Measurements from ENCODE around the gene RNF217.

GRCh38 chr6:125074120-125074519, 111.9 kb downstream of the RNF217 start:
- TF ChIP-seq ZC3H10 (CRISPR knock-in tag; IDR thresholded peaks at IDR 0.05) (no peak), PATZ1 (CRISPR knock-in tag; IDR thresholded peaks at IDR 0.05; ENCODE audit: borderline replicate concordance) (no peak), ZFP30 (CRISPR knock-in tag; IDR thresholded peaks at IDR 0.05) (no peak), ESRRG (CRISPR knock-in tag; IDR thresholded peaks at IDR 0.05) (no peak), ZNF70 (CRISPR knock-in tag; IDR thresholded peaks at IDR 0.05) (no peak), TCF4 (CRISPR knock-in tag; IDR thresholded peaks at IDR 0.05; ENCODE audit: borderline replicate concordance) (no peak), ZFP3 (CRISPR knock-in tag; IDR thresholded peaks at IDR 0.05) (no peak)
- TF ChIP-seq, protein P1, sequence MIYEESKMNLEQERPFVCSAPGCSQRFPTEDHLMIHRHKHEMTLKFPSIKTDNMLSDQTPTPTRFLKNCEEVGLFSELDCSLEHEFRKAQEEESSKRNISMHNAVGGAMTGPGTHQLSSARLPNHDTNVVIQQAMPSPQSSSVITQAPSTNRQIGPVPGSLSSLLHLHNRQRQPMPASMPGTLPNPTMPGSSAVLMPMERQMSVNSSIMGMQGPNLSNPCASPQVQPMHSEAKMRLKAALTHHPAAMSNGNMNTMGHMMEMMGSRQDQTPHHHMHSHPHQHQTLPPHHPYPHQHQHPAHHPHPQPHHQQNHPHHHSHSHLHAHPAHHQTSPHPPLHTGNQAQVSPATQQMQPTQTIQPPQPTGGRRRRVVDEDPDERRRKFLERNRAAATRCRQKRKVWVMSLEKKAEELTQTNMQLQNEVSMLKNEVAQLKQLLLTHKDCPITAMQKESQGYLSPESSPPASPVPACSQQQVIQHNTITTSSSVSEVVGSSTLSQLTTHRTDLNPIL (CRISPR knock-in tag; IDR thresholded peaks at IDR 0.05; ENCODE audit: low read depth) = no peak
- TF ChIP-seq, protein P2, sequence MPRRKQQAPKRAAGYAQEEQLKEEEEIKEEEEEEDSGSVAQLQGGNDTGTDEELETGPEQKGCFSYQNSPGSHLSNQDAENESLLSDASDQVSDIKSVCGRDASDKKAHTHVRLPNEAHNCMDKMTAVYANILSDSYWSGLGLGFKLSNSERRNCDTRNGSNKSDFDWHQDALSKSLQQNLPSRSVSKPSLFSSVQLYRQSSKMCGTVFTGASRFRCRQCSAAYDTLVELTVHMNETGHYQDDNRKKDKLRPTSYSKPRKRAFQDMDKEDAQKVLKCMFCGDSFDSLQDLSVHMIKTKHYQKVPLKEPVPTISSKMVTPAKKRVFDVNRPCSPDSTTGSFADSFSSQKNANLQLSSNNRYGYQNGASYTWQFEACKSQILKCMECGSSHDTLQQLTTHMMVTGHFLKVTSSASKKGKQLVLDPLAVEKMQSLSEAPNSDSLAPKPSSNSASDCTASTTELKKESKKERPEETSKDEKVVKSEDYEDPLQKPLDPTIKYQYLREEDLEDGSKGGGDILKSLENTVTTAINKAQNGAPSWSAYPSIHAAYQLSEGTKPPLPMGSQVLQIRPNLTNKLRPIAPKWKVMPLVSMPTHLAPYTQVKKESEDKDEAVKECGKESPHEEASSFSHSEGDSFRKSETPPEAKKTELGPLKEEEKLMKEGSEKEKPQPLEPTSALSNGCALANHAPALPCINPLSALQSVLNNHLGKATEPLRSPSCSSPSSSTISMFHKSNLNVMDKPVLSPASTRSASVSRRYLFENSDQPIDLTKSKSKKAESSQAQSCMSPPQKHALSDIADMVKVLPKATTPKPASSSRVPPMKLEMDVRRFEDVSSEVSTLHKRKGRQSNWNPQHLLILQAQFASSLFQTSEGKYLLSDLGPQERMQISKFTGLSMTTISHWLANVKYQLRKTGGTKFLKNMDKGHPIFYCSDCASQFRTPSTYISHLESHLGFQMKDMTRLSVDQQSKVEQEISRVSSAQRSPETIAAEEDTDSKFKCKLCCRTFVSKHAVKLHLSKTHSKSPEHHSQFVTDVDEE (CRISPR knock-in tag; IDR thresholded peaks at IDR 0.05) = no peak

Data from SK-N-SH treated with all-trans-retinoic acid at 6 μM for 48 hours (cell line).